K562 (cell line): ENCODE data around the gene DNAJB12. TPM values are rescaled to one million over a fixed set of nuclear protein-coding genes. Genes with fewer than 3 reads are reported as not detected.

Experiments
- BHLHE40 ChIP-seq: IDR thresholded peaks from 2 replicates; pipeline ENCODE4 v1.6.1; 2011; ENCODE audit warnings: low read length, improper control_type of control experiment
- BRD4 ChIP-seq: fragments of 200-600 bp; sonication (generic); IDR thresholded peaks from 2 replicates; pipeline ENCODE4 v1.6.1; 2017; ENCODE audit warnings: inconsistent platforms
- CHD1 ChIP-seq: fragments of 200-600 bp; sonication (generic); IDR thresholded peaks from one replicate; pipeline ENCODE4 v1.6.1; 2012; ENCODE audit warnings: mild to moderate bottlenecking, moderate library complexity, low read length, inconsistent platforms
- ID3 ChIP-seq, 2 experiments: fragments of 250-450 bp in 1 of 2; fragments of 450-650 bp in 1 of 2; sonication (Bioruptor Pico) in 1 of 2; IDR thresholded peaks; 2 replicates each; pipeline versions ENCODE4 v1.6.1 to v1.8.0; 2016 to 2021; ENCODE audit warnings: mild to moderate bottlenecking in 2 of 2, moderate library complexity in 2 of 2, missing compliant biosample characterization in 1 of 2, missing genetic modification characterization in 1 of 2
- KAT7 ChIP-seq: sonication (generic); formaldehyde crosslinking; IDR thresholded peaks from 2 replicates; pipeline ENCODE4 v1.8.0; 2022; ENCODE audit warnings: missing genetic modification reagents, mild to moderate bottlenecking, borderline replicate concordance
- KDM4B ChIP-seq, 2 experiments: fragments of 450-650 bp in 1 of 2; sonication (generic) in 1 of 2; IDR thresholded peaks; 2 replicates each; pipeline ENCODE4 v1.6.1; 2016 to 2017; ENCODE audit warnings: borderline replicate concordance in 2 of 2, antibody characterized with exemption in 1 of 2, low read depth in 1 of 2, mild to moderate bottlenecking in 1 of 2
- MYC ChIP-seq, 2 experiments: fragments of 250-450 bp in 1 of 2; sonication (Bioruptor Pico) in 1 of 2; IDR thresholded peaks; 2 replicates each; pipeline versions ENCODE4 v1.5.1 to v1.6.1; 2012 to 2021; ENCODE audit warnings: low read depth in 2 of 2, borderline replicate concordance in 1 of 2, improper control_type of control experiment in 1 of 2, low read length in 1 of 2, mild to moderate bottlenecking in 1 of 2, moderate library complexity in 1 of 2
- SIN3A ChIP-seq, 2 experiments: fragments of 150-350 bp in 1 of 2; IDR thresholded peaks; 2 replicates each; pipeline ENCODE4 v1.6.1; 2011 to 2016; ENCODE audit warnings: borderline replicate concordance in 2 of 2, low read depth in 2 of 2, low read length in 2 of 2, mild to moderate bottlenecking in 2 of 2, moderate library complexity in 2 of 2; ENCODE audit not compliant: control insufficient read depth in 1 of 2
- SMAD1 ChIP-seq: fragments of 150-350 bp; IDR thresholded peaks from 2 replicates; pipeline ENCODE4 v1.6.1; 2014; ENCODE audit warnings: low read length, low read depth; ENCODE audit not compliant: partially characterized antibody
- TAF7 ChIP-seq: fragments of 450-650 bp; IDR thresholded peaks from 2 replicates; pipeline ENCODE4 v1.6.1; 2016; ENCODE audit warnings: missing genetic modification characterization, missing compliant biosample characterization
- TCF3 ChIP-seq: sonication (generic); formaldehyde crosslinking; IDR thresholded peaks from 2 replicates; pipeline ENCODE4 v1.4.0; 2020; ENCODE audit warnings: mild to moderate bottlenecking, missing genetic modification reagents
- TRIM24 ChIP-seq, 2 experiments: fragments of 450-650 bp; IDR thresholded peaks; 2 replicates each; pipeline ENCODE4 v1.6.1; 2016
- TSHZ1 ChIP-seq: fragments of 250-450 bp; sonication (Bioruptor Pico); IDR thresholded peaks from 2 replicates; pipeline ENCODE4 v1.4.0; 2020; ENCODE audit warnings: mild to moderate bottlenecking, moderate library complexity
- ZNF57 ChIP-seq: fragments of 450-650 bp; formaldehyde crosslinking; IDR thresholded peaks from 2 replicates; pipeline ENCODE4 v1.4.0; 2020; ENCODE audit warnings: mild to moderate bottlenecking, moderate library complexity
- ZNF76 ChIP-seq: fragments of 250-450 bp; sonication (Bioruptor Pico); IDR thresholded peaks from 2 replicates; pipeline ENCODE4 v1.4.0; 2020; ENCODE audit warnings: mild to moderate bottlenecking, moderate library complexity, borderline replicate concordance
- polyA plus RNA-seq, 8 experiments: library from polyadenylated mRNA; depleted of rRNA in 4 of 8; stranded (reverse) in 5 of 8; unstranded in 3 of 8; fragments of >200 nt; fragmentation: Nextera tagmentation in 2 of 8; fragmentation: Illumina TruSeq in 1 of 8; extraction: Ambion mirVana in 2 of 8; extraction: Trizol in 1 of 8; gene quantifications; 2 replicates each; pipeline versions ENCODE4 v1.2.1 to v1.2.3, GENCODE V29; 2011 to 2014; ENCODE audit warnings: inconsistent platforms in 1 of 8, missing spikeins in 1 of 8
- total RNA-seq, 7 experiments: library from RNA; depleted of rRNA in 6 of 7; stranded (reverse); fragments of >200 nt in 6 of 7; fragmentation: Illumina TruSeq in 2 of 7; extraction: Trizol in 2 of 7; gene quantifications; 2 replicates each; pipeline versions ENCODE4 v1.2.1 to v1.2.3, GENCODE V29; 2011 to 2021; ENCODE audit warnings: low replicate concordance in 1 of 7
- TF ChIP-seq, protein P1 (sequence below): IDR thresholded peaks from 3 replicates; pipeline ENCODE4 v1.6.1; 2011; ENCODE audit warnings: borderline replicate concordance, mild to moderate bottlenecking; ENCODE audit not compliant: insufficient read length, insufficient read depth
- TF ChIP-seq, protein P2 (sequence below): sonication (generic); formaldehyde crosslinking; IDR thresholded peaks from 2 replicates; pipeline ENCODE4 v1.8.0; 2022; ENCODE audit warnings: mild to moderate bottlenecking, missing genetic modification reagents

DNAJB12 gene
- total and polyA plus RNA-seq, 9 of the 15 experiments (the other 6 are each of a cell fraction or from before 2014, with no cell fraction given), result 3.5 to 31.5 (median 20.3) TPM

GRCh38 chr10:72353965-72354355, 759 bp downstream of the DNAJB12 start (continued):
- TF ChIP-seq, protein P1, sequence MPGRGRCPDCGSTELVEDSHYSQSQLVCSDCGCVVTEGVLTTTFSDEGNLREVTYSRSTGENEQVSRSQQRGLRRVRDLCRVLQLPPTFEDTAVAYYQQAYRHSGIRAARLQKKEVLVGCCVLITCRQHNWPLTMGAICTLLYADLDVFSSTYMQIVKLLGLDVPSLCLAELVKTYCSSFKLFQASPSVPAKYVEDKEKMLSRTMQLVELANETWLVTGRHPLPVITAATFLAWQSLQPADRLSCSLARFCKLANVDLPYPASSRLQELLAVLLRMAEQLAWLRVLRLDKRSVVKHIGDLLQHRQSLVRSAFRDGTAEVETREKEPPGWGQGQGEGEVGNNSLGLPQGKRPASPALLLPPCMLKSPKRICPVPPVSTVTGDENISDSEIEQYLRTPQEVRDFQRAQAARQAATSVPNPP, result no peak
- TF ChIP-seq TAF7 (tag) (peak; percentile 41; the same call in 1 of the 2 replicates), TCF3 (no peak), CHD1 (peak; percentile 78), SIN3A (IDR thresholded peaks at IDR 0.05; ENCODE audit: borderline replicate concordance in 2 of 2, control insufficient read depth in 1 of 2, low read depth in 2 of 2, low read length in 2 of 2) (0 out of 4 replicates have a peak, but pooled peaks of 1 of the 2 experiments have one; percentile 24), ZNF76 (CRISPR knock-in tag) (no peak), TRIM24 (IDR thresholded peaks at IDR 0.05) (no peak), ID3 (CRISPR knock-in tag; IDR thresholded peaks at IDR 0.05) (no peak), ID3 (tag; IDR thresholded peaks at IDR 0.05) (no peak), ZNF57 (CRISPR knock-in tag) (no peak), MYC (IDR thresholded peaks at IDR 0.05; ENCODE audit: low read depth, low read length) (peak; percentile 74), MYC (CRISPR knock-in tag; IDR thresholded peaks at IDR 0.05; ENCODE audit: borderline replicate concordance, low read depth) (peak; percentile 62; the same call in 1 of the 2 replicates), KDM4B (IDR thresholded peaks at IDR 0.05; ENCODE audit: borderline replicate concordance in 2 of 2, low read depth in 1 of 2) (no peak), TSHZ1 (CRISPR knock-in tag) (no peak), BHLHE40 (no peak), BRD4 (no peak), SMAD1 (no peak), KAT7 (CRISPR knock-in tag) (no peak)
- TF ChIP-seq, protein P2, sequence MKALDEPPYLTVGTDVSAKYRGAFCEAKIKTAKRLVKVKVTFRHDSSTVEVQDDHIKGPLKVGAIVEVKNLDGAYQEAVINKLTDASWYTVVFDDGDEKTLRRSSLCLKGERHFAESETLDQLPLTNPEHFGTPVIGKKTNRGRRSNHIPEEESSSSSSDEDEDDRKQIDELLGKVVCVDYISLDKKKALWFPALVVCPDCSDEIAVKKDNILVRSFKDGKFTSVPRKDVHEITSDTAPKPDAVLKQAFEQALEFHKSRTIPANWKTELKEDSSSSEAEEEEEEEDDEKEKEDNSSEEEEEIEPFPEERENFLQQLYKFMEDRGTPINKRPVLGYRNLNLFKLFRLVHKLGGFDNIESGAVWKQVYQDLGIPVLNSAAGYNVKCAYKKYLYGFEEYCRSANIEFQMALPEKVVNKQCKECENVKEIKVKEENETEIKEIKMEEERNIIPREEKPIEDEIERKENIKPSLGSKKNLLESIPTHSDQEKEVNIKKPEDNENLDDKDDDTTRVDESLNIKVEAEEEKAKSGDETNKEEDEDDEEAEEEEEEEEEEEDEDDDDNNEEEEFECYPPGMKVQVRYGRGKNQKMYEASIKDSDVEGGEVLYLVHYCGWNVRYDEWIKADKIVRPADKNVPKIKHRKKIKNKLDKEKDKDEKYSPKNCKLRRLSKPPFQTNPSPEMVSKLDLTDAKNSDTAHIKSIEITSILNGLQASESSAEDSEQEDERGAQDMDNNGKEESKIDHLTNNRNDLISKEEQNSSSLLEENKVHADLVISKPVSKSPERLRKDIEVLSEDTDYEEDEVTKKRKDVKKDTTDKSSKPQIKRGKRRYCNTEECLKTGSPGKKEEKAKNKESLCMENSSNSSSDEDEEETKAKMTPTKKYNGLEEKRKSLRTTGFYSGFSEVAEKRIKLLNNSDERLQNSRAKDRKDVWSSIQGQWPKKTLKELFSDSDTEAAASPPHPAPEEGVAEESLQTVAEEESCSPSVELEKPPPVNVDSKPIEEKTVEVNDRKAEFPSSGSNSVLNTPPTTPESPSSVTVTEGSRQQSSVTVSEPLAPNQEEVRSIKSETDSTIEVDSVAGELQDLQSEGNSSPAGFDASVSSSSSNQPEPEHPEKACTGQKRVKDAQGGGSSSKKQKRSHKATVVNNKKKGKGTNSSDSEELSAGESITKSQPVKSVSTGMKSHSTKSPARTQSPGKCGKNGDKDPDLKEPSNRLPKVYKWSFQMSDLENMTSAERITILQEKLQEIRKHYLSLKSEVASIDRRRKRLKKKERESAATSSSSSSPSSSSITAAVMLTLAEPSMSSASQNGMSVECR (CRISPR knock-in tag), result peak; percentile 49; the same call in 1 of the 2 replicates
